Neural cell (in vitro differentiated cells): ENCODE results near the gene MOB3B. TPM values are rescaled to one million over a fixed set of nuclear protein-coding genes. Genes with fewer than 3 reads are reported as not detected.
A peak's percentile ranks its signal among the peaks of the same experiment; 100 is the strongest.

Experiments used
- H2AFZ ChIP-seq: fragments of 200-600, 300-800 bp; sonication (generic), shearing (Covaris generic); 2 replicates; pipeline ENCODE4 v1.6.0; 2014; ENCODE audit warnings: low read depth, mild to moderate bottlenecking, antibody characterized with exemption, low read length, moderate library complexity
- H3F3A ChIP-seq: fragments of 200-600 bp; shearing (Covaris generic); 2 replicates; pipeline ENCODE4 v1.6.1; 2016; ENCODE audit warnings: mild to moderate bottlenecking, moderate library complexity, mixed read lengths, antibody characterized with exemption, low read length; ENCODE audit not compliant: insufficient read depth, poor library complexity, severe bottlenecking
- H3K27ac ChIP-seq: fragments of 200-600, 300-800 bp; sonication (generic), shearing (Covaris generic); 2 replicates; pipeline ENCODE4 v1.5.1; 2014; ENCODE audit warnings: mild to moderate bottlenecking, low read length, moderate library complexity
- H3K27me3 ChIP-seq: fragments of 300-800, 200-600 bp; sonication (generic), shearing (Covaris generic); 2 replicates; pipeline ENCODE4 v1.6.0; 2014; ENCODE audit warnings: mild to moderate bottlenecking, low read depth, low read length, moderate library complexity; ENCODE audit not compliant: insufficient read depth
- H3K36me3 ChIP-seq: fragments of 300-800, 200-600 bp; sonication (generic), shearing (Covaris generic); 2 replicates; pipeline ENCODE4 v1.5.1; 2014; ENCODE audit warnings: mild to moderate bottlenecking, antibody characterized with exemption, low read length, moderate library complexity; ENCODE audit not compliant: insufficient read depth
- H3K4me2 ChIP-seq: fragments of 300-800, 200-600 bp; sonication (generic), shearing (Covaris generic); 2 replicates; pipeline ENCODE4 v1.6.0; 2014; ENCODE audit warnings: mild to moderate bottlenecking, low read length
- H3K4me3 ChIP-seq: fragments of 300-800, 200-600 bp; sonication (generic), shearing (Covaris generic); 2 replicates; pipeline ENCODE4 v1.5.1; 2014; ENCODE audit warnings: mild to moderate bottlenecking, low read length, moderate library complexity
- H3K79me2 ChIP-seq: fragments of 200-600 bp; shearing (Covaris generic); replicated peaks from 2 replicates; pipeline ENCODE4 v1.6.0; 2014; ENCODE audit warnings: mild to moderate bottlenecking, low read length, moderate library complexity; ENCODE audit not compliant: insufficient read depth
- H3K9ac ChIP-seq: fragments of 300-800, 200-600 bp; sonication (generic), shearing (Covaris generic); 2 replicates; pipeline ENCODE4 v1.6.1; 2016; ENCODE audit warnings: mild to moderate bottlenecking, low read length, mixed read lengths
- H3K9me2 ChIP-seq: fragments of 200-600 bp; shearing (Covaris generic); 2 replicates; pipeline ENCODE4 v1.6.1; 2016; ENCODE audit warnings: mild to moderate bottlenecking, low read length, mixed read lengths; ENCODE audit not compliant: insufficient read depth
- H3K9me3 ChIP-seq: fragments of 200-600, 300-800 bp; sonication (generic), shearing (Covaris generic); 2 replicates; pipeline ENCODE4 v1.6.1; 2016; ENCODE audit warnings: mild to moderate bottlenecking, mixed run types, low read length, moderate library complexity, mixed read lengths
- H4K20me1 ChIP-seq: fragments of 200-600 bp; shearing (Covaris generic); 2 replicates; pipeline ENCODE4 v1.6.1; 2016; ENCODE audit warnings: mild to moderate bottlenecking, mixed run types; ENCODE audit not compliant: insufficient read depth
- CTCF ChIP-seq: fragments of 450-650 bp; IDR thresholded peaks from 2 replicates; pipeline ENCODE4 v1.5.1; 2014; ENCODE audit warnings: antibody characterized with exemption, mild to moderate bottlenecking, moderate library complexity; ENCODE audit not compliant: poor library complexity, severe bottlenecking
- EP300 ChIP-seq: fragments of 450-650 bp; conservative IDR thresholded peaks from 2 replicates; pipeline ENCODE4 v1.6.1; 2014; ENCODE audit warnings: antibody characterized with exemption, mild to moderate bottlenecking, moderate library complexity; ENCODE audit not compliant: poor library complexity, severe bottlenecking
- EZH2 ChIP-seq: fragments of 200-600, 300-800 bp; shearing (Covaris generic), sonication (generic); IDR thresholded peaks from 2 replicates; pipeline ENCODE4 v1.6.1; 2014; ENCODE audit warnings: antibody characterized with exemption, low read length, borderline replicate concordance, mild to moderate bottlenecking; ENCODE audit not compliant: insufficient read depth, poor library complexity, severe bottlenecking
- MXI1 ChIP-seq: fragments of 450-650 bp; conservative IDR thresholded peaks from 2 replicates; pipeline ENCODE4 v1.6.1; 2014; ENCODE audit warnings: antibody characterized with exemption, mild to moderate bottlenecking; ENCODE audit not compliant: poor library complexity, severe bottlenecking
- POLR2AphosphoS5 ChIP-seq: IDR thresholded peaks from 2 replicates; pipeline ENCODE4 v1.6.1; 2012
- RAD21 ChIP-seq: fragments of 450-650 bp; conservative IDR thresholded peaks from 2 replicates; pipeline ENCODE4 v1.6.1; 2014; ENCODE audit warnings: antibody characterized with exemption, mild to moderate bottlenecking, moderate library complexity
- REST ChIP-seq: IDR thresholded peaks from 2 replicates; pipeline ENCODE4 v1.6.1; 2012; ENCODE audit warnings: borderline replicate concordance
- SMC3 ChIP-seq: fragments of 450-650 bp; conservative IDR thresholded peaks from 2 replicates; pipeline ENCODE4 v1.6.1; 2014; ENCODE audit warnings: antibody characterized with exemption, mild to moderate bottlenecking, moderate library complexity; ENCODE audit not compliant: poor library complexity
- TAF1 ChIP-seq: IDR thresholded peaks from 2 replicates; pipeline ENCODE4 v1.6.1; 2012; ENCODE audit warnings: low read depth
- polyA plus RNA-seq: library from polyadenylated mRNA; depleted of rRNA; stranded (reverse); fragments of >200 nt; gene quantifications from 2 replicates; pipeline ENCODE4 v1.2.3, GENCODE V29; 2014

MOB3B gene
- polyA plus RNA-seq, 1 donor from 2014 or later: 1.8 TPM

GRCh38 chr9:27499451-27499850 lies 30.2 kb downstream of the MOB3B start:
- H3K79me2 ChIP-seq: peaks cover 23% of the 10 kb centered on the region
- TF ChIP-seq EZH2 (no peak), CTCF (no peak), SMC3 (no peak), EP300 (no peak), REST (no peak), POLR2AphosphoS5 (no peak)
- no peak overlapping the region for H3K4me2 ChIP-seq
- no peak overlapping the region for H3K4me3 ChIP-seq
- H3K27me3 ChIP-seq: no peaks in the 10 kb centered on the region
- H3K9me3 ChIP-seq: no peaks in the 10 kb centered on the region
- no peak overlapping the region for H3K27ac ChIP-seq
- no peaks in the 10 kb centered on the region for H4K20me1 ChIP-seq
- peaks cover 5% of the 10 kb centered on the region for H3F3A ChIP-seq
- no peaks in the 10 kb centered on the region for H3K36me3 ChIP-seq
- no peaks in the 10 kb centered on the region for H3K9me2 ChIP-seq
- H2AFZ ChIP-seq: no peak overlapping the region
- H3K9ac ChIP-seq: no peak overlapping the region

- H3K4me3 ChIP-seq: peak overlapping the region; percentile 54
- no peaks in the 10 kb centered on the region for H3K9me3 ChIP-seq
- H3K36me3 ChIP-seq: no peaks in the 10 kb centered on the region
- peak overlapping the region; percentile 42 for H3K4me2 ChIP-seq
- H3F3A ChIP-seq: peaks cover 5% of the 10 kb centered on the region
- no peaks in the 10 kb centered on the region for H4K20me1 ChIP-seq
- peaks cover 23% of the 10 kb centered on the region for H3K79me2 ChIP-seq
- H3K9me2 ChIP-seq: no peaks in the 10 kb centered on the region
- no peak overlapping the region for H3K9ac ChIP-seq
- TF ChIP-seq EZH2 (no peak), TAF1 (no peak), RAD21 (no peak), POLR2AphosphoS5 (no peak), REST (no peak), EP300 (peak; percentile 46), MXI1 (no peak), SMC3 (no peak)
- H2AFZ ChIP-seq: peak overlapping the region; percentile 9
- H3K27ac ChIP-seq: no peak overlapping the region
- H3K27me3 ChIP-seq: no peaks in the 10 kb centered on the region
These were observed 31.7 kb downstream of the MOB3B start for GRCh38 chr9:27497883-27498417.
